Adrenal gland (tissue), 12 donors: ENCODE data around the gene POC1A. TPM values are rescaled to one million over a fixed set of nuclear protein-coding genes. Genes with fewer than 3 reads are reported as not detected.

ENCODE experiments used
- DNase-seq, 7 donors: peaks; one replicate each; pipeline ENCODE4 v3.0.0-alpha.2; 2019 to 2020
- H3K27ac ChIP-seq, 5 donors: fragments of 200-600 bp; sonication (generic) in 4 of 5; 1 replicate in 3 of 5; 2 replicates in 2 of 5; pipeline versions ENCODE4 v1.5.1 to v1.8.0; 2016 to 2020; ENCODE audit warnings: mild to moderate bottlenecking in 1 of 5
- H3K27me3 ChIP-seq: fragments of 200-600 bp; 2 replicates; pipeline ENCODE4 v1.8.0; 2021
- H3K36me3 ChIP-seq, 2 donors: fragments of 200-600 bp; replicated peaks in 1 of 2; 1 replicate in 1 of 2; 2 replicates in 1 of 2; pipeline versions ENCODE4 v1.5.1 to v1.8.0; 2018 to 2022
- H3K4me1 ChIP-seq, 2 donors: fragments of 200-600 bp; replicated peaks in 1 of 2; 1 replicate in 1 of 2; 2 replicates in 1 of 2; pipeline versions ENCODE4 v1.5.1 to v1.8.0; 2018 to 2021
- H3K4me3 ChIP-seq, 4 donors: fragments of 200-600 bp; sonication (generic) in 3 of 4; one replicate each; pipeline ENCODE4 v1.5.1; 2016 to 2018
- H3K9me3 ChIP-seq, 3 donors: fragments of 200-600 bp; sonication (generic) in 1 of 3; replicated peaks in 1 of 3; 1 replicate in 2 of 3; 2 replicates in 1 of 3; pipeline versions ENCODE4 v1.5.1 to v1.8.0; 2016 to 2021
- CTCF ChIP-seq, 6 experiments: fragments of 450-650 bp in 4 of 6; fragments of 200-600 bp in 2 of 6; sonication (generic) in 1 of 6; IDR thresholded peaks; 1 replicate in 5 of 6; 2 replicates in 1 of 6; pipeline versions ENCODE4 v1.5.1 to v1.8.0; 2016 to 2021; ENCODE audit warnings: antibody characterized with exemption in 6 of 6, mild to moderate bottlenecking in 2 of 6, moderate library complexity in 1 of 6
- POLR2A ChIP-seq, 2 donors: fragments of 450-650 bp; IDR thresholded peaks; one replicate each; pipeline ENCODE4 v1.6.1; 2017; ENCODE audit warnings: antibody characterized with exemption in 2 of 2, mild to moderate bottlenecking in 2 of 2, moderate library complexity in 1 of 2
- WGBS, 4 donors: extraction: QIAGEN DNeasy Blood & Tissue Kit in 2 of 4; methylation state at CpG; one replicate each; pipeline versions ENCODE4 v1.1.5 to v1.1.7; 2013 to 2017; 5-methylcytosine and 5-hydroxymethylcytosine counted together
- intact Hi-C, 2 donors: fragments of 100-400 bp; cut with DNase I; formaldehyde crosslinking; loops; one replicate each; pipeline versions ENCODE4 v1.14.1 to v1.15.0; 2022 to 2023
- polyA plus RNA-seq, 3 donors: library from polyadenylated mRNA; stranded (reverse); fragments of 200-250 nt in 2 of 3; fragments of 350-450 nt in 1 of 3; fragmentation: Illumina TruSeq in 1 of 3; extraction: RNeasy Lipid Tissue Mini Kit (QIAGEN cat#74804) in 1 of 3; gene quantifications; one replicate each; pipeline ENCODE4 v1.2.3, GENCODE V29; 2013 to 2014
- total RNA-seq, 9 donors: library from RNA; depleted of rRNA in 4 of 9; stranded (reverse); fragments of >200 nt in 4 of 9; fragments of 120-200 nt in 1 of 9; fragmentation: NEBNext Ultra II Directional in 1 of 9; extraction: Animal tissue kit (Norgen Biotek cat#: 25700) in 1 of 9; gene quantifications; one replicate each; pipeline versions ENCODE4 v1.1.0 to v1.2.4, GENCODE V29; 2013 to 2023
- donor health status: healthy with polysubstance abuse.
- donor health status: Bipolar disorder and iron deficiency.
- donor health status: DM: yes; HTN: yes; CAD: no.
- donor health status: DM: no; HTN: no; CAD: no.
- donor health status: DM: no; HTN: no; CAD: no.
- donor health status: DM: yes; HTN: yes; CAD: no.

Gene POC1A
- total and polyA plus RNA-seq, 12 donors = 2.0 to 8.4 (median 5.5) TPM

GRCh38 chr3:52144796-52145735, 9.2 kb downstream of the POC1A start:
- no peak for DNase-seq
- Histone ChIP-seq H3K9me3 (no peaks in the 10 kb centered on the region), H3K27me3 (no peaks in the 10 kb centered on the region), H3K27ac (no peak overlapping the region), H3K4me3 (no peak overlapping the region), H3K36me3 (no peaks in the 10 kb centered on the region), H3K4me1 (no peaks in the 10 kb centered on the region)
- intact Hi-C loops = loop anchor here (2.0 kb wide), 1 partner anchor 144 kb away; no protein-coding TSS in a partner anchor
- no peak for TF ChIP-seq POLR2A (IDR thresholded peaks at IDR 0.05)
- TF ChIP-seq CTCF (IDR thresholded peaks at IDR 0.05) = no peak
- WGBS, 4 donors = 90 to 98% (median 95%) methylated on average over 7 to 11 of the region's 11 CpGs

GRCh38 chr3:52144034-52144795, 10.0 kb downstream of the POC1A start:
- Histone ChIP-seq H3K4me1 (no peaks in the 10 kb centered on the region), H3K27ac (no peak overlapping the region), H3K9me3 (no peaks in the 10 kb centered on the region), H3K36me3 (no peaks in the 10 kb centered on the region), H3K4me3 (no peak overlapping the region), H3K27me3 (no peaks in the 10 kb centered on the region)
- peak; percentile 86 to 97 (median 94) for DNase-seq
- intact Hi-C loops = loop anchor here (2.0 kb wide), 1 partner anchor 143 kb away; no protein-coding TSS in a partner anchor
- 49 to 78% (median 69%) methylated on average over 3 of the region's 3 CpGs for WGBS, 4 donors
- TF ChIP-seq POLR2A (IDR thresholded peaks at IDR 0.05) (no peak), CTCF (IDR thresholded peaks at IDR 0.05) (peak; percentile 94 to 99 (median 98))

- Histone ChIP-seq H3K27ac (no peak overlapping the region), H3K4me3 (no peak overlapping the region), H3K9me3 (no peaks in the 10 kb centered on the region), H3K27me3 (no peaks in the 10 kb centered on the region), H3K36me3 (no peaks in the 10 kb centered on the region), H3K4me1 (no peaks in the 10 kb centered on the region)
- WGBS, 4 donors = 91 to 94% (median 92%) methylated on average over 3 of the region's 3 CpGs
- TF ChIP-seq POLR2A (IDR thresholded peaks at IDR 0.05) (no peak), CTCF (IDR thresholded peaks at IDR 0.05) (no peak)
- intact Hi-C loops = loop anchor here (2.0 kb wide), 1 partner anchor 143 kb away; no protein-coding TSS in a partner anchor
- no peak for DNase-seq
These were observed 10.6 kb downstream of the POC1A start for GRCh38 chr3:52143616-52144015.

- no peak for TF ChIP-seq CTCF (IDR thresholded peaks at IDR 0.05)
- H3K9me3 ChIP-seq = no peaks in the 10 kb centered on the region
- no peaks in the 10 kb centered on the region for H3K4me1 ChIP-seq
- H3K27ac ChIP-seq = no peak overlapping the region
- intact Hi-C loops = no loop called here
- H3K4me3 ChIP-seq = no peak overlapping the region
- no peak for DNase-seq
- WGBS, 4 donors = 93 to 99% (median 98%) methylated on average over 4 of the region's 4 CpGs
- no peaks in the 10 kb centered on the region for H3K27me3 ChIP-seq
- H3K36me3 ChIP-seq = no peaks in the 10 kb centered on the region
These were observed 11.1 kb downstream of the POC1A start for GRCh38 chr3:52143156-52143555.
